ENCODE results near the gene PIM3.
A peak's percentile ranks its signal among the peaks of the same experiment; 100 is the strongest.

The PIM3 gene

DNA sequence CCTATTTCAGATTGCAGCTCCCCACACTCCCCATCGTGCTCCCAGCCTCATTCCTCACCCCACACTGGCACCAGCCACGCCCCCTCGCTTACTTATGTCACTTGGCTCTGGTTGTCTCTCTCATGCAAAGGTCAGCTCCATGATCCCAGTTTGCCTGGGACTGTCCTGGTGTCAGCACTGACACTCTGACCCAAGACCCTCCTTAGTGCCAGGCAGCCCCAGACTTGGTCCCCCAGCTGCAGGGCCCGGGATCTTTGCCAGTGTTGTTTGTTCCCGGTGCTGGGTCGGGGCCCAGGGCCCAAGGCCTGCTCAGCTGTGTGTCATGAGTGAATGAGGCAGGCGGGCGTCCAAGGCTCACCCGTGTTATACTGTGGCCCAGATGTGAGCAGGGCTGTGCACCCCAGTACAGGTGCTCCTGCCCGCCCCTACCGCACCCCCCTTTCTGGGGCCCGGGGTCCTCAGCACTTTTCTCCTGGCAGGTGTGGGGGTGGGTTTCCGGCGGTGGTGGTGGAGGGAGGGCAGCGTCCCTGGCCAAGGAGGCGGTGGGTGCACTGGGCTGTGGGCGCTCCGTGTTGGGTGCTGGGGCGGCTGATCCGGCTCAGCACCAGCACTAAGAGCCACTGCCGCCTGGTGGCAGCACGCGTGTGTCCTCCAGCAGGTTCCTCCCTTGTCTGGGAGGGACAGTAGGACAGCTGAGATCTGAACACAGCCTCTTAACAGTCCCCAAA is 32.5 kb downstream of the PIM3 start:
- peak in 1 of 2 donors; percentile 55 for DNase-seq

DNA sequence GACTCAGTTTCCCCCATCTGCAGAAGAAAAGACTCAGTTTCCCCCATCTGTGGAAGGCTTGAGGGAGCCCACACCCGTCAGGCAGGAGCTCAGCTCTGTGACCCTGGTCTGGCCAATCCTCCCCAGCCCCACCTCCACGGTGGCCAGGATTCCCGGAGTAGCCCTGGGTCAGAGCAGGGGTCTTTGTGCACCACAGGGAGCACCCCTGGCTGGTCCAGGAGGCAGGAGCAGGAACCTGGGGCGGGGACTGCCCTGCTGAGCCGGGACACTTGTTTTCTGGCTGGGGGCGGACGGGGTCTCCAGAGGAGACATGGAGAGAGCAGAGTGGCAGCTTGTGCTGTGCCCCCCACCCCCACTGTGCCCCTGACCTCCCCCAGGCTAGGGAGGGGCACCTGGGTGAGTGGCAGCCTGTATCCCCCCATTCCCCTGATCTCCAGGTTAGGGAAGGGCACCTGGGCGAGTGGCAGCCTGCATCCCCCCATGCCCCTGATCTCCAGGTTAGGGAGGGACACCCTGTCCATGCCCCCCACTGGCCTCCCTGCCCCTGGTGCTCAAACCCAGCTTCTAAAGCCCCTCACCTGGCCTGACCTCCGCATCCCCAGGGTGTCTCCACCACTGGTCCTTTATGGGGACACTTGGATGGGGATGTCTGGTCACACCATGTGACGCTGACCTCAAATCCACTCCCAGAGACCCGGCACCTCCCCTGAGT is 33.2 kb downstream of the PIM3 start:
- no peak for DNase-seq

DNA sequence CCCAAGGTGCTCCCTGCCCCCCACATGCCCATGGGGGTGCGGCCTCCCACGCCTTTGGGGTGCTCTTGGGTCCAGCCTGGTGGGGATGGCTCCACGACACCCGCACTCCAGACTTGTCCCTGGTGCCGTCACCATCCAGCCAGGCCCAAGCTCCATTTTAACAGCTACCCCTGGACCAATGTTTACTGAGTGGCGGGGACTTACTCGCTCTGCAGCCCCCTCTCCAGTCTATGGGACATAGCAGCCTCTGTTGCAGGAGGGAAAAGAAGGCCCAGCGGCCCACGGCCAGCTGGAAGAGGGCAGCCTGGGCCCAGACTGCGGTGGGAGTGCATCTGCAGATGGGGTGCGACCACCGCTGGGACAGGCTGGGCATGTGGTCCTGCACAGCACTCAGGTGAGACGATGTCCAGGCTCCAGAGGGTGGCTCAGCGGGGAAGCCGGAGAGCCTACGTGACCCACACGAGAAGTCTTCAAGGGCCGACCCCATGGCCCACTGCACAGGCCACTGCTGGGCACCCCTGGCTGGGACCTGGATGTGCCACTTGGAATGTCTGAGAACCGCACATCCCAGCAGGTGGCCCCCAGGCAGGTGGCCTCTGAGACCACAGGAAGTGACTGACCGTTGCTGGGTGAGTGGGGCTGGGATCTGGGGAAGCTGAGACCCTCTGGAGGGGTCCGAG is 33.9 kb downstream of the PIM3 start:
- no peak for DNase-seq

GRCh38 chr22:49995041-49995360 is 34.4 kb downstream of the PIM3 start:
- no peak for DNase-seq

- DNase-seq: no peak
Observed at GRCh38 chr22:49995361-49996118, 35.0 kb downstream of the PIM3 start.

- DNase-seq: no peak
Observed at GRCh38 chr22:49996119-49996517, 35.5 kb downstream of the PIM3 start.

DNA sequence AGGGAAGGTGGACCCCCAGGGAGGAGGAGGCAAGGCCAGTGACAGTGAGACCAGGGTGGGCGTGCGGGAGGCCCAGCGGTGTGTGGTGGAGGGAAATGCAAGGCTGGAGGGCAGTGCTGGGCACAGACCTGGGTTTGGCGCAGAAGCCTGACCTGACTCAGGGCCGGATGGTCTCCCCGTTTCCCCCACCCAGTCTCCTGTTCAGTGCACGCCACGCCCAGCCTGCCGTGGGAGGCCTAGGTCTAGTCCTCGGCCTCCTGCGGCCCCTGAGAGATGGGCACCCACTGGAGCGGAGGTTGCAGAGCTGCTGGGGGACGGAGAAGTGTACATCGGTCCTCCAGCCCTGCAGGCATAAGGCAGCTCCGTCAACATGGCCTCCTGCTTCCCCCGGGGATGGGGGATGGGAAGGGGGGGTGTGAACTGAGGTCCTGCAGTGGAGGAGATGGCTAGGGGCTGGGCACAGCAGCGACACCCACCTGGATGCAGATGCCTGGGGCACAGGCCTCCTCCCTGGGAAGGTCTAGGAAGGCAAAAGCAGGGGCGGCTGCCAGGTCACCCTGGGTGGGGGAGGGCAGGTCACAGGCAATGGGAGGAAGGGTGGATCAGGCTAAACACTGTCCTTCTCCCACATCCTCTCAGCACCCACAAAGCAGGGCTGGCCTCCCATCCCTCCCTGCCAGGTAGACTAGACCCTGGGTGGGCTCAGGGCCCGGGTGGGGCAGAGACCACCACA is 36.1 kb downstream of the PIM3 start:
- no peak for DNase-seq

DNA sequence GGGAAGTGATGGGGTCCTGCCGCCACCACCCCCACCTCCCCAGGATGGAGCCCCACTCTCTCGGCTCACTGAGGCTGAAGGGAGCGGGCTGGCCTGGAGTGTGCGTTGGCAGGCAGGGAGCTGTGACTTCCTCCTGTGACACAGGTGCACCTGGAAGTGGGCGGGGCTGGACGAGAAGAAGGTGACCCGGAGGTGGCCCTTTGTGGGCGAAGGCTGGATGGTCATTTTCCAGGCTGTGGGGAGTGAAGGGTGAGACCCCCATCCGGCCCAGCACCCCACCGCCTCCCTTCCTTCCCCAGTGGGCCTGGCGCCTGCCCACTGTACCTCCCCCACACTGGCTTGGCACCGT is 36.7 kb downstream of the PIM3 start:
- no peak for DNase-seq

DNA sequence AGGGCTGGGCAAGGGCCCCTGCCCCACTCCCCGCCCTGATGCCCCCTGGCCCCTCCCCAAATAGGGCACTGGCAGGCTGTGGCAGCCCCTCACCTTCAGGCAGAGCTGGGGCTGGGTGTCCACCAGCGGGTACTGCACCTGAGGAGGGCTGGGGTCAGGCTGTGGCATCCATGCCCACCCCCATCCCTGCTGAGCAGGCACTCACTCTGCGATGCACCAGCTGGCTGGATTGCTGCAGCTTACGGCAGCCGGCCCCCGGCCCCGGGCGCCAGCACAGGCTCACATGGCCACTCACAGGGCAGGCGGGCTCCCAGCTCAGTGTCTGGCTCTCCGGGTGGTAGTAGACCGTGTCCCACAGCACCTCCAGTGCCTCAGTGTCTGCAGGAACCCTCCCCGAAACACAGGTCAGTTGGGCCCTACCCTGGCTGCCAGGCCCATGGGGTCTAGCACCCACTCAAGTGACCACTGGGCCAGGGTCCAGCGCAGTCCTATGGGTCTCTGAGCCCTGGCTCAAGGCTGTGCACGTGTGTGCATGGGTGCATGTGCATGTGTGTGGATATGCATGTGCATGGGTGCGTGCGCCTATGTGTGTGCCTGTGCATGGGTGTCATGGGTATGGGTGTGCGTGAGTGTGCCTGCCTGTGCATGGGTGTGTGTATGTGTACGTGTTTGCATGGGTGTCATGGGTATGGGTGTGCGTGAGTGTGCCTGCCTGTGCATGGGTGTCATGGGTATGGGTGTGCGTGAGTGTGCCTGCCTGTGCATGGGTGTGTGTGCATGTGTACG is 37.6 kb downstream of the PIM3 start:
- no peak for DNase-seq

GRCh38 chr22:49998718-49999062 is 38.1 kb downstream of the PIM3 start:
- no peak for DNase-seq

DNA sequence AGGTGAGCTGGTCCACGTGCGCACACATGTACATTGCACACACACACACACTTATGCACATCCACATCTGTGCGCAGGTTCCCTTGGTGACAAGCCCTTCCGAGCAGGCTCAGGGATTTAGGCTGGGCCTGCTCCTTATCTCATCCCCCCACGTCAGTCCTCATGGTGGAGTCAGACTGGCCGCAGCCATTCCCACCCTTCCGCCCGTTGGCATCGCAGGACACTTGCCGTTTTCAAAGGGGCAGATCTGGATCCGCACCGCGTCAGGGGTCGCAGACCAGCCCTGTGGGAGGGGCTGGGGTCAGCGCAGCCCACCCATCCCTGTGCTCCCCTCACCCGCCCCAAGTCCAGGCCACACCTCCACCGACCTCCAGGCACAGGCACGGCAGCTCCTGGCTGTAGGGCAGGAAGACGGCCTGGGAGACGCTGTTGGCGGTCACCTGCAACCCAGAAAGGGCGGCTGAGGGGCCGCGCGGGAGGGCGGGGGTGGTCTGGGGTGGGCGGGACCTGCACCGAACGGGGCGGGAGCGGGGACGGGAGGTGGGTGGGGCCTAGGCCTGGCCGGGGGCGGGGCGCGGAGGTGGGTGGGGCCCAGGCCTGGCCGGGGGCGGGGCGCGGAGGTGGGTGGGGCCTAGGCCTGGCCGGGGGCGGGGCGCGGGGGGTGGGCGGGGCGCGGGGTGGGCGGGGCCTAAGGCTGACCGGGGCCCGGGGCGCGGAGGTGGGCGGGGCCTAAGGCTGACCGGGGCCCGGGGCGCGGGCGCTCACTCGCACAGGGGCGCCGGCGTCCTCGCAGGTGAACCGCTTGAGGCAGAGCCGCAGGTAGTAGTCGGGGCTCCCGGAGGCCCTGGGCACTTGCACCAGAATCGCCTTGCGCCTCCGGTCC is 38.7 kb downstream of the PIM3 start:
- no peak for DNase-seq

DNA sequence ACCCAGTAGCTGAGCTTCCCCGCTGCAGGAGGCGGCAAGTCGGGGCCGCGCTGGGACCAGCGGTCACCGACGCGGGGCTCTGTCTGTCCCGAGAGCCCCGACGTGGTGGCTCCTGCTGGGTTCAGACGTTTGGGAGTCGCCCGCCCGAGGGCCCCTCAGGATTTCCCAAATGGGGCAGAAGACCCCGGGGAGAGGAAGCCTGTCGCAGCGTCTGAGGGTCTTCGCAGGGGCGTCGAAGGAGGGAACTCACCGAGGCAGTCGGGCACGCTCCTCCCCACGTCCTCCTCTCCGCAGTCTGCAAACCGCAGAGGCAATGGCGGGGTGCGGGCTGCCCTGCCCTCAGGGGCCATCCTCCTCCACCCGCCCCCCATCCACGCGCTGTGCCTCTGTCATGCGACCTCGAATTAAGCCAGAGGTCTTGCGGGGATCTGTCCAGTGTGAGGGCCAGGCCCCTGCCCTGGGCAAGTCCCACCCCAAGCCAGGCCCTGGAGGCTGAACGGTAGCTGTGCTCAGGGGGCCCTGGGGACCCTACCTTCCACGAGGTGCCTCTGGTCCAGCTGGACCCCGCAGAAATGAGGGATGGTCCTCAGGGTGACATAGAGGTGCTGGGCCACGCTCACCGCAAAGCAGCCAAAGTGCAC is 39.5 kb downstream of the PIM3 start:
- no peak for DNase-seq

DNA sequence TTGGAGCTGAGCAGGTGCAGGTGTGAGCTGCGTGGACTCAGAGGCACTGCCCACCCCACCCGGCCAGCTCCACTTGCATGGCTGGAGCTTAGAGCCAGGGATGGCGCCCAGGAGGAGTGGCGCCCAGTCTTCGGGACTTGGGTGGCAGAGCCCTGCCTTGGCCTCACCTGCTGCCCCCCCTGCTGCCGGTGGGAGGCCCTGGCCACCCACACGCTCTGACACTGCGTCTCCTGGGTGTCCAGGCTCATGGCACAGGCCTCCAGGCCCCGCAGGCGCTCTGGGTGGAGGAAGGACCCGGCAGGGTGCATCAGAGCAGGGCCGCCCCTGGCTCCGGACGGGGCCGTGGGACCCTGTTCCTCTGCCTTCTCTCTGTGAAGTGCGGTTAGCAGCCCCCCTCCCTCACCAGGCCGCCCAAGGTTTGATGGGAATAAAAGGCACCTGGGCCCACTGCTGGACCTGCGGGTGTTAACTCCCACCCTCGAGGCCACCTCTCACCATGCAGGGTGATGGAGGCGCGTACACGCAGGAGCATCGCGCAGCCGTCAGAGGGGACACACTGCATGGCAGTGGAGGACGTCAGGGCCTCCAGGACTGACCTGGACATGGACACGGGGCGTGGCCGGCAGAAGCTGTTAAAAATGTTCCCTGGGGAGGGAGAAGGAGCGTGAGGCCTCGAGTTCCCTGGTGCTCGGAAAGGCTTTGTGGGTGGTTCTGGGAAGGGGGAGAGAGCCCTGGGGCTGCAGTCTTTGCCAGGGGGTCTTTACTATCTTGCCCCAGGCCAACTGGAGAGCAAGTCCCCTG is 40.2 kb downstream of the PIM3 start:
- no peak for DNase-seq

DNA sequence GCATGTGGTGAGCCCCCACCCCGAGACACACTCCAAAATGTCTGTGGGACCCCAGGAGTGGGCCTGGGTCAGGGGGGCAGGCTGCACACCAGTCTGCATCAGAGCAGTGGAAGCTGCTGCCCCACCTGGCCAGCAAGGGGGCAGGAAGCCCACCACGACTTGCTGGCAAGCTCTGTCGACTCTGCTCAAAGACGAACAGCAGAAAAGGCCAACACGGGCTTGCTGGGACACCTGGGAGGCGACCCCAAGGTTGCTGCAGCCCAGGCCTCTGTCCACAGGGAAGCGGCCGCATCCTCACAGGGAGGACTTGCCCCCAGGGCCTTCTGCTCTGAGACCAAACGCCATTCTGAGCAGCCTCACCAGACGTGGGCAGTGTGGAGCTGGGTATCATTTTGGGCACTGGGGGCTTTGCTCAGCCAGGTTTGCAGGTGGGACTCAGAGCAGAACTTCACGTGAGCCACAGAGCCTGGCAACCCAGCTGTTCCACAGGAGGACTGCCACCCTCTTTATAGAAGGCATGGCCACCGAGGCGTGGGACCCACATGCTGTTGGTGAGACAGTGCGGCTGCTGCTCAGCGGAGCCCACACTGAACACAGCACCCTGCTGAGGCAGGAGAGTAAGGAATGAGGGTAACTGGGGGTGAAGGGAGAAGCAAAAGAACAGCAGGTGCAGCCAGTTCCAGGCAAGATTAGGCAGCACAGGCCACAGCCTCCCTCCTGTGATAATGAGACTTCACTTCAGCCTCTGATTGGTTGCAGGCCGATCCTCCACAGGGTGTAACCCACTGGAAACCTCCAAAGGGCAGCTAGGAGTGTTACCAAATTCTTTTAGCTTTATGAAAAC is 41.0 kb downstream of the PIM3 start:
- no peak for DNase-seq

GRCh38 chr22:50002791-50003190 is 42.2 kb downstream of the PIM3 start:
- DNase-seq: no peak

- no peak for DNase-seq
Observed at GRCh38 chr22:50004918-50005317, 44.3 kb downstream of the PIM3 start.

GRCh38 chr22:50007057-50007511 is 46.5 kb downstream of the PIM3 start:
- DNase-seq: no peak
